ENCODE data around the gene LAMB1. TPM values are rescaled to one million over a fixed set of nuclear protein-coding genes. Genes with fewer than 3 reads are reported as not detected.
"Not testable (repeated sequence)": the region's sequence is repeated elsewhere in the genome, so short reads cannot be mapped to it uniquely, and the experiment has no call there.

LAMB1 gene
- total RNA-seq: 425 and 463 TPM in 2 replicates

- peak in 1 of 2 donors; percentile 78 for DNase-seq (ENCODE audit: low read depth in 2 of 2)
Observed at GRCh38 chr7:108002726-108003598, at the start of gene LAMB1. Gene LAMB1 (minus strand): TSS chr7:108003161. CDS start chr7:108002885, 276 bp downstream.

GRCh38 chr7:108051454-108051853 lies 48.5 kb upstream of the LAMB1 start:
- DNase-seq (ENCODE audit: low read depth in 2 of 2): no peak

- no peak for DNase-seq (ENCODE audit: low read depth in 2 of 2)
Observed at GRCh38 chr7:108049962-108050361, 47.0 kb upstream of the LAMB1 start.

GRCh38 chr7:108048422-108048821 lies 45.5 kb upstream of the LAMB1 start:
- DNase-seq (ENCODE audit: low read depth in 2 of 2): no peak

- DNase-seq (ENCODE audit: low read depth in 2 of 2): no peak
Observed at GRCh38 chr7:108046952-108047506, 44.1 kb upstream of the LAMB1 start.

GRCh38 chr7:108045669-108046068 lies 42.7 kb upstream of the LAMB1 start:
- DNase-seq (ENCODE audit: low read depth in 2 of 2): no peak

GRCh38 chr7:108045154-108045553 lies 42.2 kb upstream of the LAMB1 start:
- no peak for DNase-seq (ENCODE audit: low read depth in 2 of 2)

GRCh38 chr7:108044345-108044744 lies 41.4 kb upstream of the LAMB1 start:
- DNase-seq (ENCODE audit: low read depth in 2 of 2): no peak

GRCh38 chr7:108038986-108039385 lies 36.0 kb upstream of the LAMB1 start:
- no peak for DNase-seq (ENCODE audit: low read depth in 2 of 2)

- no peak for DNase-seq (ENCODE audit: low read depth in 2 of 2)
Observed at GRCh38 chr7:108037741-108038140, 34.8 kb upstream of the LAMB1 start.

GRCh38 chr7:108037140-108037539 lies 34.2 kb upstream of the LAMB1 start:
- no peak for DNase-seq (ENCODE audit: low read depth in 2 of 2)

GRCh38 chr7:108034586-108034985 lies 31.6 kb upstream of the LAMB1 start:
- DNase-seq (ENCODE audit: low read depth in 2 of 2): no peak

GRCh38 chr7:108033776-108034497 lies 31.0 kb upstream of the LAMB1 start:
- no peak for DNase-seq (ENCODE audit: low read depth in 2 of 2)

GRCh38 chr7:108033309-108033708 lies 30.3 kb upstream of the LAMB1 start:
- DNase-seq (ENCODE audit: low read depth in 2 of 2): not testable (repeated sequence)

- DNase-seq (ENCODE audit: low read depth in 2 of 2): peak in 1 of 2 donors; percentile 40
Observed at GRCh38 chr7:108030516-108030915, 27.6 kb upstream of the LAMB1 start.

- no peak for DNase-seq (ENCODE audit: low read depth in 2 of 2)
Observed at GRCh38 chr7:108029034-108029433, 26.1 kb upstream of the LAMB1 start.

- no peak for DNase-seq (ENCODE audit: low read depth in 2 of 2)
Observed at GRCh38 chr7:108028111-108028510, 25.1 kb upstream of the LAMB1 start.

- DNase-seq (ENCODE audit: low read depth in 2 of 2): no peak
Observed at GRCh38 chr7:108027239-108027638, 24.3 kb upstream of the LAMB1 start.

- DNase-seq (ENCODE audit: low read depth in 2 of 2): no peak
Observed at GRCh38 chr7:108026647-108027046, 23.7 kb upstream of the LAMB1 start.

- no peak for DNase-seq (ENCODE audit: low read depth in 2 of 2)
Observed at GRCh38 chr7:108026116-108026515, 23.2 kb upstream of the LAMB1 start.

- DNase-seq (ENCODE audit: low read depth in 2 of 2): no peak
Observed at GRCh38 chr7:108024538-108024937, 21.6 kb upstream of the LAMB1 start.

GRCh38 chr7:108020585-108020984 lies 17.6 kb upstream of the LAMB1 start:
- DNase-seq (ENCODE audit: low read depth in 2 of 2): peak in 1 of 2 donors; percentile 46

Measured in dermis microvascular lymphatic vessel endothelial cell (primary cell).